ENCODE results near the gene ZIK1.
A peak's percentile ranks its signal among the peaks of the same experiment; 100 is the strongest.

Gene ZIK1

DNA sequence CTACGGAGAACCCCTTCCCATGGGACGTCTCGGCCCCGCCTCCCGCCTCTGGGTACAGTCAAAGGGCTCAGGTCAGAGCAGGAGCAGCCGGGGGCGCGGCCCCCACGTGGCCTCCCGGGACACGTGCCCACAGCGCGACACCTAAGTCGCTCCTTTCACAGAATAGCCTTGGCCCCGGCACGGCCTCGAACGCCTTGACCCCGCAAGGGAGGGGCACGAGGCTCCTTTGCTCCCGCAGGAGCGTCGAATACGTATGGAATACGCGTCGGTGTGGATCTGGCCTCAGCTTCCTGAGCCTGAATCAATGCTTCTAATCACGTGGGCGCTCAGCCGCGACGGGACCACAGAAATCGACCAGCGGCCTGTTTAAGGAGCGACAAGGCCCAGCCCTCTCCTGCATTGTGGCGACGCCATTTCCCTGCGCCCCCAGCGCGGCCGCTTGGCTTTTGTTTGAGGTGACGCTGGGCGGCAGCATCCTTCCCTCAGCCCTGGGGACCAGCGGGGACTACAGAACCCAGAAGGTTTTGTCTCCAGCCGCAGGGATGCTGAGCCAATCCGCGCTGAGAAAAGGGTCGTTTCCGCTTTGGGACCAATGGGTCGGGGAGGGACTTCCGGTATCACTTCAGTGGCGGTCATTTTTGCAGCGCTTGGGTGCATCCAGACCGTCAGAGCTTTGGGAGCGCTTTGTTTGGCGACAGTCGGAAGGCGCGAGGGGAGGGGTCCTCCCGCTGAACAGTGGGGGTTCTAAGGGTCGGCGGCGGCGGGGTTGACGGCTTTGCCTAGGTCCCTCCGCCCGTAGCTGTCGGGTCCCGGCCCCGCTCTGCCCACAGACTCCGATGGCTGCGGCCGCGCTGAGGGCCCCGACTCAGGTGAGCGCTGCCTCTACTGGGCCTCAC lies at the start of gene ZIK1:
Gene ZIK1, plus strand, starts transcription at position 625 of the 896 bp plus-strand sequence. Its CDS starts 212 bp downstream, at position 837.
- Histone ChIP-seq H3K27ac (ENCODE audit: low read depth, low read length) (no peak within 1 kb of the TSS; the same call in 1 of the 2 replicates), H3K79me2 (ENCODE audit: control insufficient read depth, insufficient read depth, low read length, unreplicated experiment) (peaks cover 14% of the 10 kb centered on the region), H3K4me3 (ENCODE audit: low read depth, low read length) (peak within 1 kb of the TSS; percentile 95), H3K4me1 (ENCODE audit: control insufficient read depth, insufficient read depth, low read length, unreplicated experiment) (no peaks in the 10 kb centered on the region), H2AFZ (ENCODE audit: low read length, unreplicated experiment) (peak within 1 kb of the TSS; percentile 96), H3K27me3 (ENCODE audit: insufficient read depth, low read length) (no peaks in the 10 kb centered on the region), H3K36me3 (ENCODE audit: insufficient read depth, low read length) (peaks cover 15% of the 10 kb centered on the region)

- H3K27me3 ChIP-seq (ENCODE audit: insufficient read depth, low read length): no peaks in the 10 kb centered on the region
- no peaks in the 10 kb centered on the region for H3K4me1 ChIP-seq (ENCODE audit: control insufficient read depth, insufficient read depth, low read length, unreplicated experiment)
- no peak overlapping the region for H2AFZ ChIP-seq (ENCODE audit: low read length, unreplicated experiment)
- no peak overlapping the region for H3K4me3 ChIP-seq (ENCODE audit: low read depth, low read length)
- H3K36me3 ChIP-seq (ENCODE audit: insufficient read depth, low read length): peaks cover 77% of the 10 kb centered on the region
- H3K27ac ChIP-seq (ENCODE audit: low read depth, low read length): no peak overlapping the region
- H3K79me2 ChIP-seq (ENCODE audit: control insufficient read depth, insufficient read depth, low read length, unreplicated experiment): no peaks in the 10 kb centered on the region
These were observed 45.9 kb upstream of the ZIK1 start for GRCh38 chr19:57537953-57538547.

- H3K27ac ChIP-seq (ENCODE audit: low read depth, low read length): no peak overlapping the region
- no peaks in the 10 kb centered on the region for H3K27me3 ChIP-seq (ENCODE audit: insufficient read depth, low read length)
- no peak overlapping the region for H3K4me3 ChIP-seq (ENCODE audit: low read depth, low read length)
- H3K79me2 ChIP-seq (ENCODE audit: control insufficient read depth, insufficient read depth, low read length, unreplicated experiment): no peaks in the 10 kb centered on the region
- H3K4me1 ChIP-seq (ENCODE audit: control insufficient read depth, insufficient read depth, low read length, unreplicated experiment): no peaks in the 10 kb centered on the region
- no peak overlapping the region for H2AFZ ChIP-seq (ENCODE audit: low read length, unreplicated experiment)
- peaks cover 93% of the 10 kb centered on the region for H3K36me3 ChIP-seq (ENCODE audit: insufficient read depth, low read length)
These were observed 37.4 kb upstream of the ZIK1 start for GRCh38 chr19:57546513-57546912.

DNA sequence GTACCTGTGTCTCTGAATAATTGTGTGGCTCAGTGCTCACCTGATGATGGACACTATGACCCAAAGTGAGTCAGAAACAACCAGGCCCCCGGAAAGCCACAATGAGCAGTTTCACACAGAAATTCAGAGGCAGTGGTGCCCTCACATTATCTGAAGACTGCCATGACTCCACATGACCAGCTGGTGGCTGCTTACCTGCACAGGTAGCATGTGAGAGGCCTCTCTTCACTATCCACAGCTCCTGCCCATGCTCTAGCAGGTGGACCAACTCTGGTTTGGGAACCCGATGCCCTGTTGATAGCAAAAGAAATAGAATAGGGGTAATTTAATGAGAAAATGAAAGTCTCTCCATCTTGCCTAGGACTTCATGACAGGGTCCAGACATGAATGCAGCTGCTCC lies 31.5 kb upstream of the ZIK1 start:
- Histone ChIP-seq H3K4me3 (ENCODE audit: low read depth, low read length) (no peak overlapping the region), H3K27me3 (ENCODE audit: insufficient read depth, low read length) (no peaks in the 10 kb centered on the region), H3K4me1 (ENCODE audit: control insufficient read depth, insufficient read depth, low read length, unreplicated experiment) (no peaks in the 10 kb centered on the region), H2AFZ (ENCODE audit: low read length, unreplicated experiment) (no peak overlapping the region), H3K79me2 (ENCODE audit: control insufficient read depth, insufficient read depth, low read length, unreplicated experiment) (peaks cover 6% of the 10 kb centered on the region), H3K36me3 (ENCODE audit: insufficient read depth, low read length) (peaks cover 87% of the 10 kb centered on the region), H3K27ac (ENCODE audit: low read depth, low read length) (no peak overlapping the region)

DNA sequence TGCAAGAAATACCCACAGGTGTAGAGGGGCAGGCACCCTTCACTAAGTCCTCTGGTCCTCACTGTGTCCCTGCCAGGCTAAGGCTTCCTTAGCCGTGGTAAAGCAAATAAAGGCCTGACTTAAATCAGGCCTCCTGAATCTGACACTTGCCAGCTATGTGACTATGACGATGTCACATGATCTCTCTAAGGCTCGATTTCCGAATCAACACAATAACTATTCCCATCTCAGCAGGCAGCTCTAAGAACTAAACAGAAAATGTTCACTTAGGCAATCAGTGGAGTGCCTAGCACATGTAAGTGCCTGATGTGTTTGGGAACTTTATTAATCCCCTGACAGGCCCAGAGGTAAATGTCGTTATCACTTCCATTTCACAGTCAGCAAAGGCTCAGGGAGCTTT lies 26.3 kb upstream of the ZIK1 start:
- Histone ChIP-seq H2AFZ (ENCODE audit: low read length, unreplicated experiment) (no peak overlapping the region), H3K27ac (ENCODE audit: low read depth, low read length) (no peak overlapping the region), H3K4me3 (ENCODE audit: low read depth, low read length) (no peak overlapping the region), H3K79me2 (ENCODE audit: control insufficient read depth, insufficient read depth, low read length, unreplicated experiment) (peaks cover 20% of the 10 kb centered on the region), H3K36me3 (ENCODE audit: insufficient read depth, low read length) (peaks cover 37% of the 10 kb centered on the region), H3K4me1 (ENCODE audit: control insufficient read depth, insufficient read depth, low read length, unreplicated experiment) (peaks cover 8% of the 10 kb centered on the region), H3K27me3 (ENCODE audit: insufficient read depth, low read length) (no peaks in the 10 kb centered on the region)

GRCh38 chr19:57558525-57558924 lies 25.4 kb upstream of the ZIK1 start:
- H3K27ac ChIP-seq (ENCODE audit: low read depth, low read length): no peak overlapping the region
- peaks cover 8% of the 10 kb centered on the region for H3K4me1 ChIP-seq (ENCODE audit: control insufficient read depth, insufficient read depth, low read length, unreplicated experiment)
- peaks cover 20% of the 10 kb centered on the region for H3K79me2 ChIP-seq (ENCODE audit: control insufficient read depth, insufficient read depth, low read length, unreplicated experiment)
- H2AFZ ChIP-seq (ENCODE audit: low read length, unreplicated experiment): no peak overlapping the region
- H3K4me3 ChIP-seq (ENCODE audit: low read depth, low read length): peak overlapping the region; percentile 87
- H3K27me3 ChIP-seq (ENCODE audit: insufficient read depth, low read length): no peaks in the 10 kb centered on the region
- peaks cover 28% of the 10 kb centered on the region for H3K36me3 ChIP-seq (ENCODE audit: insufficient read depth, low read length)

DNA sequence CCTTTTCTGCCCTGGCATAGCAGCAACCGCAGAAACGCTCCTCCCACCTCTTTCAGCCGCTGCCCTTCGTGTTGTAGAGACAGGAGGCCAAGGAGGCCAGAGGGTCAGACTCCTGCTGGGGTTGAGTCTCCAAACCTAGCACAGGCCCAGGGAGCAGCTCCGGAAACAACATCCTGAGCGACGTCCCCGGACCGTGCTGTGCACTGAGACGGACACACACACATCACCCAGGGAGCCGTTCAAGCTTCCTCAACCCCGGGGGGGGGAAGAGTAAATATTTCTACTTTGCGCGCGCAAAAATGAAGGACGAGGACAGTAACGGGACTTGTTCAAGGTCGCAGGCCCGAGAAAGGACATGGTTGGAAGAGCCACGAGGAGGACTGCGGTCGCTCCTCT lies 24.9 kb upstream of the ZIK1 start:
- peaks cover 8% of the 10 kb centered on the region for H3K4me1 ChIP-seq (ENCODE audit: control insufficient read depth, insufficient read depth, low read length, unreplicated experiment)
- H3K27ac ChIP-seq (ENCODE audit: low read depth, low read length): peak overlapping the region; percentile 96; the same call in 1 of the 2 replicates
- peak overlapping the region; percentile 56 for H2AFZ ChIP-seq (ENCODE audit: low read length, unreplicated experiment)
- H3K4me3 ChIP-seq (ENCODE audit: low read depth, low read length): peak overlapping the region; percentile 87
- H3K79me2 ChIP-seq (ENCODE audit: control insufficient read depth, insufficient read depth, low read length, unreplicated experiment): peaks cover 20% of the 10 kb centered on the region
- H3K27me3 ChIP-seq (ENCODE audit: insufficient read depth, low read length): no peaks in the 10 kb centered on the region
- peaks cover 24% of the 10 kb centered on the region for H3K36me3 ChIP-seq (ENCODE audit: insufficient read depth, low read length)

- Histone ChIP-seq H3K27ac (ENCODE audit: low read depth, low read length) (peak within 1 kb of the TSS; percentile 96), H3K36me3 (ENCODE audit: insufficient read depth, low read length) (peaks cover 19% of the 10 kb centered on the region), H3K79me2 (ENCODE audit: control insufficient read depth, insufficient read depth, low read length, unreplicated experiment) (peaks cover 20% of the 10 kb centered on the region), H3K4me1 (ENCODE audit: control insufficient read depth, insufficient read depth, low read length, unreplicated experiment) (peaks cover 8% of the 10 kb centered on the region), H2AFZ (ENCODE audit: low read length, unreplicated experiment) (peak within 1 kb of the TSS; percentile 99), H3K4me3 (ENCODE audit: low read depth, low read length) (peak within 1 kb of the TSS; percentile 87), H3K27me3 (ENCODE audit: insufficient read depth, low read length) (no peaks in the 10 kb centered on the region)
These were observed 24.4 kb upstream of the ZIK1 start, which contains the start of gene ZNF550 for GRCh38 chr19:57559404-57560025. Gene ZNF550 (minus strand): TSS chr19:57559863. CDS start chr19:57559682, 181 bp downstream.

GRCh38 chr19:57560049-57560491 lies 23.9 kb upstream of the ZIK1 start:
- Histone ChIP-seq H2AFZ (ENCODE audit: low read length, unreplicated experiment) (peak overlapping the region; percentile 99), H3K27ac (ENCODE audit: low read depth, low read length) (peak overlapping the region; percentile 96), H3K4me1 (ENCODE audit: control insufficient read depth, insufficient read depth, low read length, unreplicated experiment) (peaks cover 8% of the 10 kb centered on the region)

GRCh38 chr19:57563547-57563946 lies 20.4 kb upstream of the ZIK1 start:
- H3K4me1 ChIP-seq (ENCODE audit: control insufficient read depth, insufficient read depth, low read length, unreplicated experiment): peaks cover 8% of the 10 kb centered on the region
- peaks cover 3% of the 10 kb centered on the region for H3K79me2 ChIP-seq (ENCODE audit: control insufficient read depth, insufficient read depth, low read length, unreplicated experiment)

More at GRCh38 chr19:57560049-57560491, 23.9 kb upstream of the ZIK1 start:
- peak overlapping the region; percentile 87 for H3K4me3 ChIP-seq (ENCODE audit: low read depth, low read length)
- H3K27me3 ChIP-seq (ENCODE audit: insufficient read depth, low read length): no peaks in the 10 kb centered on the region
- peaks cover 20% of the 10 kb centered on the region for H3K79me2 ChIP-seq (ENCODE audit: control insufficient read depth, insufficient read depth, low read length, unreplicated experiment)
- peaks cover 14% of the 10 kb centered on the region for H3K36me3 ChIP-seq (ENCODE audit: insufficient read depth, low read length)

More at GRCh38 chr19:57563547-57563946, 20.4 kb upstream of the ZIK1 start:
- Histone ChIP-seq H3K27ac (ENCODE audit: low read depth, low read length) (no peak overlapping the region), H3K4me3 (ENCODE audit: low read depth, low read length) (no peak overlapping the region), H2AFZ (ENCODE audit: low read length, unreplicated experiment) (no peak overlapping the region), H3K27me3 (ENCODE audit: insufficient read depth, low read length) (no peaks in the 10 kb centered on the region), H3K36me3 (ENCODE audit: insufficient read depth, low read length) (no peaks in the 10 kb centered on the region)

All from ACC112 (cell line).